GM18909 (cell line): ENCODE results near the gene PPP2R2B.
A peak's percentile ranks its signal among the peaks of the same experiment; 100 is the strongest.

Source experiments
- ATAC-seq: cut with Tn5 transposase; IDR thresholded peaks from one replicate; pipeline ENCODE4 v1.9.1; 2021; ENCODE audit warnings: mild to moderate bottlenecking; ENCODE audit not compliant: unreplicated experiment, poor library complexity

Gene PPP2R2B

DNA sequence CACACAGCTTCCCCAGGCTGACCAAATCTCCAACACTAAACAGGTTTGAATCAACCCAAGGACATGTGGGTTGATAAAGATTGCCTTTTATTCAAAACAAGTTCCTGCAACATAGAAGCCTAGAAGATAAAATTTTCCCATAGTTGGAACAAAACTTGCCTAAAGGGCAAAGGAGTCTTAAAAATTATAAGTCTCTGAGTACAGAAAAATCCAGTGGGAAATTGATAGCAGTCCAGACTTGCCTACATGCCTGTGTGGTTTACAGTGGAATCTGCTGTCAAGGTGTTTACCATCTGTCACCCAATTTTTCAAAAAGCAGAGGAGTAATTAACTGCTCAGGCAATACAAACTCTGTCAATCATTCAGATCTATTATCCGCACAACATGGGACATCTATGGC, 168.2 kb downstream of the PPP2R2B start:
- no peak for ATAC-seq

DNA sequence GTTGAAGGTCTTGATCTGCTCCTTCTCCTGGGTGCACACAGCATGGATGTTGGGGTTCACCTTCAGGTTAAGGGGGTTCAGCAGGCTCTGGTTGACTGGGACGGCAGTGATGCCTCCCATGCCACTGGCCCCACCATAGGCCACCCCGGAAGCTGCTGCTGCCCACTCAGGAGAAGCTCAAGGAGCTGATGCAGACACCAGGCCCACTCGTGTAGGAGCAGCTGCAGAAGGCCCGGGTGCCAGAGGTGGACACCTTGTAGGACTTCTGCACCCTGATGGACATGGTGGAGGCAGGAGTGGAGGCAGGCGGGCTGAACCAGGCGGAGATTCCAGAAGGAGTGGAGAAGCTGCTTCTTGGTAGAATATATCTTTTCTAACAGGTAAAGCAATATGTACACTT, 171.2 kb downstream of the PPP2R2B start:
- ATAC-seq = no peak

DNA sequence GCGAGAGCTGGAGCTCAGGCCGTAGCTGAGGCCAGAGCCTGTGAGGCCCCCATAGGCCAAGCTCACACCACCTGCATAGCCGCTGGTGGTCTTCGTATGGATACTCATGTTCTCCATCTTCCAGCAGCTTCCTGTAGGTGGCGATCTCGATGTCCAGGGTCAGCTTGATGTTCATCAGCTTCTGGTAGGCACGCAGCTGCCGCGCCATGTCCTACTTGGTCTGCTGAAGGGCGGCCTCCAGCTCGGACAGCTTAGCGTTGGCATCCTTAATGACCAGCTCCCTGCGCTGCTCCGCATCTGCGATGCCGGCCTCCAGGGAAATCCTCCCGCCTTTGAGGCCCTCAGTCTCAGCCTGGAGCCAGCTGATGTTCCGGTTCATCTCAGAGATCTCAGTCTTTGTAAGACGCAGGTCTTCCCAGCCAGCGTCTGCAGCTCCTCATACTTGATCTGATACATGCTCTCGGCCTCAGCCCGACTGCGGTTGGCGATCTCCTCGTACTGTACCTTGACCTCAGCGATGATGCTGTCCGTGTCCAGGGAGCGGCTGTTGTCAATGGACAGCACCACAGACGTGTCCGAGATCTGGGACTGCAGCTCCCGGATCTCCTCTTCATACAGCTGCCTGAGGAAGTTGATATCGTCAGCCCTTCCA, 172.1 kb downstream of the PPP2R2B start:
- no peak for ATAC-seq

DNA sequence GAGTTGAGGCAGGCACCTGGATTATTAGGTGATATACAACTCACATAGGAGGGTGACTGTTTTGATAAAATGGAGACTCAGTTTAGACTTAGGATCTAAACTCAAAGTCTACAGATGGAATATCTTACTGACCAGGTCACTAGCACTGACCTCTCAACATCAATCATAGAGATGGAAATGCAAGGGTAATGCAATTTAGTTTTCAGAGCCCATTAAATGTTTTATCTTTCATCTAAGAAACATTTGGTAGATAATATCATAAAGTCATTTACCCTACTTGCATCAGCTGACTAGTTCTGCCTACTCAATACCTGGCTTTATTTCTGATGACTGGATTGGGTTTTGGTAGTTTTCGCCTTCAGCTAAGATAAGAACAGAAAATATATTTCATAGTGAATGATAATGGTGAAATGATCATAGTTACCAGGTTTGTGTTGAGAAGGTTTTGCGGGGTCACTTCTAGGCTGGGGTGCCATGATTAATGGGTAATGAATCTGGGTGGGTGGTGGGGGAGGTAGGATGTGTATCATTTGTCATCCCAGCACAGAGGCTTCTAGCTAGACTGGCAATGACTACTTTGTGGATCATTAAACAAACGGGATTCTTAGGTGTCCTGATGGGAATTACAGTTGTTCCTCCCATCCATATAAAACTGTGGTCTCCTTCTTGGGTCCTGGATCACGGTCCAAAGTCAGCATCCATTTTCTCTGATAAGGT, 173.4 kb downstream of the PPP2R2B start:
- no peak for ATAC-seq

DNA sequence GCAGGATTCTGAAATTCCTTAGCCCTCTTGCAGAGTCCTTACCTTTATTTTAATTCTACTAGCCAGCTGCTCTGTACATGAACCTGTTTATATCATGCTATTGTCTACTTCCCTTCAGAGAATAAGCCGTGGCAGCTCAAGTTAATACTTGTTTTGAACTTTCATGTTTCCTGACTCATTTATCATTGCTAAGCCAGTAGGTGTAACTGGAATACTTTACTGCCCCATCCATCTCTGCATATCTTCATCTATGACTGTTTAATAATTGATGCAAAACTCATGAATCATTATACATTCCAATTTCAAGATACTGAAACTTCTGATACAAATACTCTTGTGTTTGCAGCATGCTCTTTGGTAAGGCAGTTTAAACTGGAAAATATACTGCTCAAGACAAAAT, 174.7 kb downstream of the PPP2R2B start:
- ATAC-seq = no peak

DNA sequence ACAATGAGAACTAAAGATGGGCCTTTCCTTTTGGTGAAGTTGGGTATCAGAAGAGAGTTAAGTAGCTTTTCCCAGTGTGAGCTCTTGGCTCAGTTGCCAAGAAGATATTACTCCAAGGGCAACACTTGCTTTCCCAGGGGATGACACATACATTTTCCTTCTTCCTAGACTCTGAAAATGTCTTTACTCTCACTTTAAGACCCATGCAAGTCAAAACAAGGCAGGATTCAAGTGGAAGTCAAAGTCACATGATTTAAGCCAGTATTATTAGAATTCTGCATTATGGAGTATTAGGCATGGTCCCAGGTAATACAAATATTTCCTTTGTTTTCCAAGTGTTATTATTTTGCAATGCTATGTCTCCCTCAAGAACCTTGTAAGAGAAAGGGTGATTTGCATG, 175.1 kb downstream of the PPP2R2B start:
- ATAC-seq = no peak

DNA sequence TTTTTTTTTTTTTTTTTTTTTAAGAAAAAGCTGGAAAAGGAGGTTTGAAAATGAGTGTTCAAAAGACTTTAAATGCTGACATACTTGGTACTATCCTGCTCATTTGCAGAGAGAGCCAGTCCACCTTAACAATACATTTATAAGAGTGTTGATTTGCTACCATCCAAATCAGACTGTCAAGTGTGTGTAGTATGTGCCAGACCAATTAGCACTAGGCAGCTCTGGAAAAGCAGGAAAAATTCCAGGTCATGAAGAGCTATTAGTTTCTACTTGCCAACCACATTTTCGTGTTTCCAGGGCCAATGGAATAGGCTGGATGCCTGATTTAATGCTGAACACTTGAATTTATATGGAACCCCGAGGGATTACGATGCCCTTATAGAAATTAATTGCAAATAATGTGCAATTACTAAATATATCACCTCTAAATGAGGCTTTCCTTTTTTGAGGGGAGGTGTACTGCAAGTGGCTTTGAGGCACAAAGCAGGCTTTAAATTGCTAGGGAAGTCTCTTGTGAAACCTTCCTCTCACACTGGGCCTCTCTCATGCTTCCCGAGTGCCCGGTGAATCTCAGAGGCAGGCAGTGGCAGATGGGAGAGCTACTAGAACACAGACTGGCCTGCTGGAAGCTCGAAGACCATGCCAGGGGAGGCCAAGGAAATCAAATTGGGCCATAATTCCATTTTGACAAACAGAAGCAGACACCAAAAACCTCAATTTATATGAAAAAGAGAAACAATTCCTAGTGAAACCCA, 178.7 kb downstream of the PPP2R2B start:
- no peak for ATAC-seq

DNA sequence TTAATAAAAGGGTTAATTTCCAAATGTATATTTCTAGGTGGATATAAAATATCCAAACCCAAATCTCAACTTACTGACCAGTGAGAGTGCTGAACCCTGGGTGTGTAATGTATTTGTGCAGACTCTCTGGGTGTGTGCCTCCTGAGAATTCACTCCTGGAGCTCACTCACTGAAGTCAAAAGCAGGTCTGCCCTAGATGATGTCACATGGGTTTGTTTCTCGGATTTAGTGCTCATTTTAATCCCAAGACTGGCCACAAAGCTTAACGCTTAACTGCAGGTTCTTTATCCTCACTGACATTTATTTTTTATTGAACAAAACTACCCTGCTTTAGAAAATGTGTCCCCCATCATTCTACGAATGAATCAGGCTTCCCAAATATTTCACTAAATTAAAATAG, 179.4 kb downstream of the PPP2R2B start:
- ATAC-seq = no peak

DNA sequence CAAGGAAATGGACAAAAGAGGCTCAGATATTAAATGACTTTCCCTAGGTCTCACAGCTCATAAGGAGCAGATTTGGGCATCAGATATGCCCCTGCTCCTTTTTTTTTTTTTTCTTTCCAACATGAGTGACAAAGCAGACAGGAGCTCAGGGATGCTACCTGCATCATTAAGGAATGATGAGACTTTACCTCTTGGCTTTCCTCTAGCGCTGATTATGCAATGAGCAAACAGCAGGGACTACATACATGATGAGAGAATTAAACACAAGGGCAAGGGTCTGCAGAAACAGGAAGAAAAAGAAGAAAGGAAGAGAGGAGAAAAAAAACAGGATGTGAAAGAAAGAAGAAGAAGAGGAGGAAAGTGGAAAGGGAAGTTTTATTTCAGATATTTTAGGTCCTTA, 179.9 kb downstream of the PPP2R2B start:
- ATAC-seq = no peak

DNA sequence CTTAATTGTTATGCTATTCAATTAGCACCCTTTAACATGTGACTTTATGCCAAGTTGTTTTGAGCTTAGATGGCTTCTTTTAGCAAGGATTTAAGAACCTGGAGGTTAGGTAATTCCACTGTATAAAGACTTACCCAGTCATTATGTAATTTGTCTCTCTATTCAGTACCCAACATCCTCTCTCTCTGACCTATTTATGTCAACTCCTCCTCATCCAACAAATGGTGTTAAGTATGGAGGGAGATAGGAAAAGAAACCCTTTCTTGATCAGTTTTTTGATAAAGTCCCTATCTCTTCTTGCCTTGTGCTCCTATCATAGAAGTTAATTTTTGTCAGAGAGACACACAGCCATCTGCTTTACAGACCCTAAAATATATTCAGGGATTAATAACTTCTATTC, 181.3 kb downstream of the PPP2R2B start:
- no peak for ATAC-seq

DNA sequence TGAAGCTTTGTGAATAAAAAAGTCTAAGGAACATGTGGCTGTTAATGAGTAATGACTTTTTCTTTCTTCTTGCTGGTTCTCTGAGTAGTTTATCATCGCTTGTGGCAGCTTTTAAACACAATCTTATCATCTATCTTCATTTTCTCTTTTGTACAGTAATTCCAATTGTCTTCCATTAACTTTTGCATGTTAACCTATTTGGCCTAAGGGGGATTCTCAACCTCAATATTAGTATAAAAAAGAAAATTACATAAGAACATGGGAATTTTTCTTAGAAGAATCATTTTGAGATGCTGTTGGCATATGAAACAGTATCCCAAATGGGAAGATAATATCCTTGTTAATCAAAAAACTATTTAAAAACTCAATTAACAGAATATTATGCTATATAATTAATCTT, 182.9 kb downstream of the PPP2R2B start:
- ATAC-seq = no peak

DNA sequence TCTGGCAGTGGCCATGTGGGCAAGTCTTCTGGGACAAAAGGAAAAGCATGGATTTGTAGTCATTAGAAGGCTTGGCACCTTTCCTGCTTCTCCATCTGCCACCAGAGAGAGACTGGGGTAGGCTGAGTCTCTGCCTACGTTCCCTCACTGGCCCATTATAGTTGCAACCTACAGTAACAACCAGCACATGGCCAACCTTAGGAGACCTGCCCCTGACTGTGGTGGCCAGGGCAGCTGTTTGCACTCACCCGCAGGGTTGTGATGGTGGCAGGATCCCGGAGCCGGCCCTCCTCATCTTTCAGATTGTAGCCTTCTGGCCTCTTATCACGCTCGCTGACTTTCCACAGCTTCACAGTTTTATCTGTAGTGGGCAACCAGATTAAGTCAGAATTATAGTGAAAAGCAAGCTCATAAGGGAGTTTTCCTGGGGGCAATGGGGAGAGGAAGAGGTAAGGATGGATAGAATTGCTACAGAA, 187.6 kb downstream of the PPP2R2B start:
- ATAC-seq = no peak

DNA sequence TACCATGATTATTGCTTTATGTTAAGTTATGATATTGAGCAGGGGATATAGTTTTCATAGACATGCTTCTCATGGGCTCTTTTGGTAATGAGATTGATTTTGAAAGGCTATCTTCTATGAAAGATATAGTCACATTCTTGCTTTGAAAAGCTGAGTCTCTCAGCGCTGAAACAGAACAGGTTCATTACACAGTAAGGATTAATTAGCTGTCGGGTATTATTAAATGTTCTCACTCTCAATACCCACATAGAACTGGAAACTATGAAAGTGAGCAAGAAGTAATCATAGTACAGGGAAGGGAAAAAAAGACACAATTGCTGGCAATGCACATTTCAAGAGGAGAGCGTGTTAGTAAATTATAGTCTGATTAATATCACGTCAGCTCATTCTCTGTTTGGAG, 190.9 kb downstream of the PPP2R2B start:
- no peak for ATAC-seq

DNA sequence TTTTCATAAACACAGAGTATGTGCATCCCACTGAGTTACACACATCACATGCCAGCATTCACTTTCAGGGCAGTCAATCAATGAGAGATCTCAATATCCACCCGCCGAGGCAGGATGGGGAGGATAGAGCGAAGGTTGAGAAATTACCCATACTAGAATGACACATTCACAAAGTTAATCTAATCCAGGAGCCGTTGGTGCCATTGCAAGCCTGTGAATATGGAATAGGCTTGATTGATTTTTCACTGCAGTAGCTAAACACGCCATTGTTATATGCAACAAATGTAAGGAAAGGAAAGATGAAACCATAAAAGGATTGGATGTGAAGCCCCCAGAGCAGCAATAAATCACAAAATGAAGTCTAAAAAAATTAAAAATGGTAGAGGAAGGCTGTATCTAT, 194.7 kb downstream of the PPP2R2B start:
- no peak for ATAC-seq

DNA sequence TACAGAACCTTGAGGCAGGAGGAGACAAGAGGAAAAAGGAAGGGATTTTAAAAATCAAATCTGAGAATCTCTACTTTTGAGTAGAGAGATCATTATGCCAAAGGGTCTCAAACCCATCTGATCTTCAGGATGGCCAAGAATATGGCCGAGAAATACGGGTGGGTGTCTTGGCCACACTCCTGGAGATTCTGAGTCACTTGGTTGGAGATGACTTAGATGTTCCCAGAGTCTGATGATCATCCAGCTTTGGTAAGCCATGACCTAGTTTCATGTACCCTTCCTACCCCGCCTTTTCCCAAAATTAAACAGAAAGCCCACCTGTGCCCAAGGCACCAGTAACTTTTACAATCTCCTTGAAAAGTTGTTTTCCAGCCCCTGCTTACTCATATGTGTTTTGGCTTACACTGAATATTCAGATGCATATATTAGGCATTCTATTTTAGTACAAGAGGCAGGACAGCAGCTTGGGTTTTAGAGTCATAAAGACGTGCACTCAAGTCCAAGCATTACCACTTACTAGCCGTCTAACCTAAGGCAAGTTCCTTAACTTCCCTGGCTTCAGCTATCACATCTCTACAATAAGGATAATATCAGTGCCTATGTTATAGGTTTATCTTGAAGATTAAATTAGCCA, 195.5 kb downstream of the PPP2R2B start:
- ATAC-seq = no peak

DNA sequence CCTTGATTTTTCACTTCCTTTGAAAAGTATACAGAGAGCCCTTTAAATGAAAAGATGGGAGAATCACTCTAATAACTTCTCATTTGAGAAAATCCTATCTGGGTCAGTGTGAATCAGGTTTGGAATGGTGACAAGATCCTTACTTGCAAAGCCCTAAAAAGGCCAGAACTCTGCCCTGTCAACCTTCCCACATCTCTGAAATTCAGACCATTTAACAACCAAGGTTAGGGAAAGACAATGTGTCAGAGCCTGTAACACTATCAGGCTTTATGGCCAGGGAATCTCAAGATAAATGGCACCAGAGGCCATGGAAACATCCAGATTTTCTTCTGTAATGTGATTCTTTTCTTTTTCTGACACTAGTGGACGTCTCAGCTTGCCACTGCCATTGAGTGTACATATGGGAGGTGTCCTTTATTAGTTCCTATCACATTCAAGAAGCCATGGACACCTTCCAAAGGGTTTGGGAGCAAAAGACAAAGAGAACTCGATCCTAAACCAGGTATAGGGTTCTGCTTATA, 196.9 kb downstream of the PPP2R2B start:
- no peak for ATAC-seq

DNA sequence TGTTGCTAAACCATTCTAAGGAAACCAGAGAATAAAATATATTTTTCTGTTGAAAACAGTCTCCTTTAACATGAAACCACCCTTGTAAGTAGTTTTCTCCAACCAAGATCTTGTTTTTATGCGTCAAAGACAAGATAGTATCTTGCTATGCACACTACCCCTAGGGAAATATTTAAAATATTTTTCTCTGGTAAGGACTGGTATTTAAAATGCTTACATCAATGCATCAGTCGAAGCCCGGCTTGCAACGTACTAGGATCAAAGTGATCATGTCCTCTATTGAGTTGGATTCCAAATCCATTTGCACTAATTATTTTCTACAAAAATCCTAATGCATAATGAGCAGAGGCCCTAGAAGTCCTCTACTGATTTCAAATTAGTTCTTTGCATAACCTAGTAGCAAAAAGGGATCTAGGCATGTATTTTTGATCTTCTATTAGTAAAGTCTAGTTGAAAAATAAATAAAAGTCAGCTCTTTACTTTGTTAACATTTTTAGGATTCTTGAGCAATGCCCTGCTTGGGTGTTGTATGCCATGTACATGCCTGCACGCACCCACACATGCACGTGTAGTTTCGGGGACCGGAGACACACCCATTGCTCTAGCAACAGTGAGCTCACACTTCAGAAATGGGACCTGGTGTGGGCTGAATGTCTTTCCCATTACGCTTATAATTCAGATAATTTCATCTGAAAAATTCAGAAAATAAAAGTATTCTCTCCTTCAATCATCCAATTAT, 197.5 kb downstream of the PPP2R2B start:
- no peak for ATAC-seq

DNA sequence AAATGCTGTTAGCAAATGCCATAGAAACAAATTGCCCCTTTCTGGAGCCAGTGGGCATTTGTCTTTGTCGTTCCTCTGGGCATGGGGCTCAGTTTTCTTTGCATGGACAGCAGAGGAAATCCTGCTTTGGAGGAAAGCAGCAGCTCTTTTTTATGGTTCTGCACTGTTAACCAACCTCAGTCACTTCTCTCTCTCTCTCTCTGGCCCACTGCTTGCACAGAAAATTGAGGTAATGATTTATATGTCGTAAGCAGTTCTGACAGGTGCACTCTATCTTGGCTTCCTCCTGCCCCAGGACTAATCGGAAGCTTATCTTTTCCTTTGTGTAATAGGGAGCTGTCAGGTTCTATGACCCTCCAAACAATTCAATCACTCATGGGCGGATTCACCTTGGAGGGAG, 202.9 kb downstream of the PPP2R2B start:
- ATAC-seq = peak; percentile 82

DNA sequence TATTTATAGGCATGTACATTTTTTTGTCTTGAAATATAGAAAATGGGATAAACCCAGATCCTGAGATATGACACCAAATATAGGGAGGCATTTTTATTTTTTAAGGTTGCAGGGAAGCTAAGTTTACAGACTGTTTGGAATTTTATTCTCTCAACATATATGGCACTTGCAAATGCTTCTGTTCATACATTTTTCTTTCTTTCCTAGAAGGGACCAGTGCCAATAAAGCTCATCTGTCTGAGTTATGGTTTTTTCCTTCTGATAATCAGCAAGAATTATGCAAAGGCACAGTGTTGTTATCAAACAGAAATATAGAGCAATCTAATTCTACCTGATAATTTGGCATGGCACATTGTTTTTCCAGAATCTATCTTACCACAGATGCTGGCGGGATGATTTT, 205.7 kb downstream of the PPP2R2B start:
- ATAC-seq = no peak
